Measurements from ENCODE around the gene CDK5RAP2. TPM values are rescaled to one million over a fixed set of nuclear protein-coding genes. Genes with fewer than 3 reads are reported as not detected.

The CDK5RAP2 gene
- total and polyA plus RNA-seq, 2 experiments from 2014 or later = 23.9 to 30.9 TPM

GRCh38 chr9:120438836-120439546 is 141.0 kb downstream of the CDK5RAP2 start:
- TF ChIP-seq CTCF (IDR thresholded peaks at IDR 0.05; ENCODE audit: poor library complexity) = peak; percentile 32
- TF ChIP-seq EZH2 (IDR thresholded peaks at IDR 0.05; ENCODE audit: borderline replicate concordance) = no peak
- no peak for TF ChIP-seq EZH2phosphoT487 (IDR thresholded peaks at IDR 0.05; ENCODE audit: low read depth, severe bottlenecking, unreplicated experiment)
- Histone ChIP-seq H3K4me3 (no peak overlapping the region), H3K9me3 (ENCODE audit: low read depth) (no peaks in the 10 kb centered on the region), H3K79me2 (no peaks in the 10 kb centered on the region), H3K27ac (peak overlapping the region; percentile 30), H3K4me2 (no peak overlapping the region), H3K9me2 (replicated peaks; ENCODE audit: insufficient read depth) (no peaks in the 10 kb centered on the region), H3K36me3 (replicated peaks; ENCODE audit: insufficient read depth, low read depth) (no peaks in the 10 kb centered on the region), H3K27me3 (no peaks in the 10 kb centered on the region), H2AFZ (no peak overlapping the region), H4K20me1 (ENCODE audit: insufficient read depth, poor library complexity, severe bottlenecking) (no peaks in the 10 kb centered on the region), H3K4me1 (ENCODE audit: insufficient read depth) (peaks cover 11% of the 10 kb centered on the region)
- 83% methylated on average over 9 of the region's 9 CpGs for WGBS (ENCODE audit: low lambda C conversion rate, missing lambda C conversion rate)
- peak; percentile 28 for DNase-seq (ENCODE audit: low spot score)

- TF ChIP-seq EZH2phosphoT487 (IDR thresholded peaks at IDR 0.05; ENCODE audit: low read depth, severe bottlenecking, unreplicated experiment) (no peak), EZH2 (IDR thresholded peaks at IDR 0.05; ENCODE audit: borderline replicate concordance) (no peak), CTCF (IDR thresholded peaks at IDR 0.05; ENCODE audit: poor library complexity) (no peak)
- H3K4me2 ChIP-seq = no peak overlapping the region
- DNase-seq (ENCODE audit: low spot score) = no peak
- no peaks in the 10 kb centered on the region for H3K79me2 ChIP-seq
- no peaks in the 10 kb centered on the region for H3K36me3 ChIP-seq (replicated peaks; ENCODE audit: insufficient read depth, low read depth)
- H3K27me3 ChIP-seq = no peaks in the 10 kb centered on the region
- WGBS (ENCODE audit: low lambda C conversion rate, missing lambda C conversion rate) = 89% methylated on average over 2 of the region's 2 CpGs
- no peak overlapping the region for H2AFZ ChIP-seq
- H3K4me1 ChIP-seq (ENCODE audit: insufficient read depth) = peaks cover 7% of the 10 kb centered on the region
- no peaks in the 10 kb centered on the region for H3K9me2 ChIP-seq (replicated peaks; ENCODE audit: insufficient read depth)
- no peak overlapping the region for H3K4me3 ChIP-seq
- H3K27ac ChIP-seq = peak overlapping the region; percentile 30
- no peaks in the 10 kb centered on the region for H4K20me1 ChIP-seq (ENCODE audit: insufficient read depth, poor library complexity, severe bottlenecking)
- H3K9me3 ChIP-seq (ENCODE audit: low read depth) = no peaks in the 10 kb centered on the region
These were observed 141.9 kb downstream of the CDK5RAP2 start for GRCh38 chr9:120438111-120438510.

GRCh38 chr9:120436983-120437475 is 142.9 kb downstream of the CDK5RAP2 start:
- H3K27me3 ChIP-seq = no peaks in the 10 kb centered on the region
- WGBS (ENCODE audit: low lambda C conversion rate, missing lambda C conversion rate) = 82% methylated on average over 9 of the region's 9 CpGs
- H3K4me1 ChIP-seq (ENCODE audit: insufficient read depth) = peaks cover 7% of the 10 kb centered on the region
- no peaks in the 10 kb centered on the region for H3K79me2 ChIP-seq
- H2AFZ ChIP-seq = no peak overlapping the region
- H3K9me3 ChIP-seq (ENCODE audit: low read depth) = no peaks in the 10 kb centered on the region
- no peak overlapping the region for H3K4me3 ChIP-seq
- TF ChIP-seq CTCF (IDR thresholded peaks at IDR 0.05; ENCODE audit: poor library complexity) (no peak), EZH2phosphoT487 (IDR thresholded peaks at IDR 0.05; ENCODE audit: low read depth, severe bottlenecking, unreplicated experiment) (no peak), EZH2 (IDR thresholded peaks at IDR 0.05; ENCODE audit: borderline replicate concordance) (no peak)
- no peak overlapping the region for H3K27ac ChIP-seq
- H4K20me1 ChIP-seq (ENCODE audit: insufficient read depth, poor library complexity, severe bottlenecking) = no peaks in the 10 kb centered on the region
- no peaks in the 10 kb centered on the region for H3K9me2 ChIP-seq (replicated peaks; ENCODE audit: insufficient read depth)
- H3K36me3 ChIP-seq (replicated peaks; ENCODE audit: insufficient read depth, low read depth) = no peaks in the 10 kb centered on the region
- no peak for DNase-seq (ENCODE audit: low spot score)
- H3K4me2 ChIP-seq = no peak overlapping the region
